ENCODE measurements around the gene NME4.
"Not testable (repeated sequence)": the region's sequence is repeated elsewhere in the genome, so short reads cannot be mapped to it uniquely, and the experiment has no call there.

The NME4 gene

GRCh38 chr16:399340-400019 lies 2.5 kb downstream of the NME4 start:
- DNase-seq: no peak

- no peak for DNase-seq
Observed at GRCh38 chr16:400061-400591, 3.1 kb downstream of the NME4 start.

- DNase-seq: peak; percentile 98 to 100 (median 98)
Observed at GRCh38 chr16:401468-402348, 4.7 kb downstream of the NME4 start, which contains the start of gene DECR2. Gene DECR2, plus strand, starts transcription at chr16:401885. Its CDS starts 79 bp downstream, at chr16:401964.

GRCh38 chr16:404971-405486 lies 8.0 kb downstream of the NME4 start:
- no peak for DNase-seq

- no peak for DNase-seq
Observed at GRCh38 chr16:405548-406506, 8.8 kb downstream of the NME4 start.

GRCh38 chr16:407253-407652 lies 10.3 kb downstream of the NME4 start:
- no peak for DNase-seq

GRCh38 chr16:410516-411178 lies 13.6 kb downstream of the NME4 start:
- no peak for DNase-seq

GRCh38 chr16:411576-412265 lies 14.7 kb downstream of the NME4 start:
- DNase-seq: no peak

GRCh38 chr16:414395-415169 lies 17.6 kb downstream of the NME4 start:
- no peak for DNase-seq

GRCh38 chr16:415170-415498 lies 18.1 kb downstream of the NME4 start:
- not testable (repeated sequence) for DNase-seq

- DNase-seq: not testable (repeated sequence)
Observed at GRCh38 chr16:422179-422578, 25.2 kb downstream of the NME4 start.

GRCh38 chr16:424033-424622 lies 27.1 kb downstream of the NME4 start:
- no peak for DNase-seq

GRCh38 chr16:424623-425081 lies 27.7 kb downstream of the NME4 start:
- no peak for DNase-seq

- peak; percentile 58 to 81 (median 60) for DNase-seq
Observed at GRCh38 chr16:425082-425718, 28.2 kb downstream of the NME4 start, which contains the start of gene RAB11FIP3. Gene RAB11FIP3, plus strand, starts transcription at chr16:425649. Its CDS starts 358 bp downstream, at chr16:426007.

GRCh38 chr16:425740-426114 lies 28.7 kb downstream of the NME4 start:
- DNase-seq: peak in 1 of 4 experiments; percentile 44

GRCh38 chr16:426115-426905 lies 29.3 kb downstream of the NME4 start:
- DNase-seq: no peak

GRCh38 chr16:426906-427249 lies 29.9 kb downstream of the NME4 start:
- no peak for DNase-seq

GRCh38 chr16:427250-427649 lies 30.3 kb downstream of the NME4 start:
- no peak for DNase-seq

- DNase-seq: no peak
Observed at GRCh38 chr16:430904-431303, 33.9 kb downstream of the NME4 start.
